ENCODE data around the gene SCFD2.

- TF ChIP-seq CTCF (IDR thresholded peaks at IDR 0.05), result no peak
- no peak for TF ChIP-seq POLR2A (IDR thresholded peaks at IDR 0.05; ENCODE audit: low read length)
- no peak for TF ChIP-seq RNF2 (IDR thresholded peaks at IDR 0.05; ENCODE audit: borderline replicate concordance, low read depth)
- TF ChIP-seq, protein P1, sequence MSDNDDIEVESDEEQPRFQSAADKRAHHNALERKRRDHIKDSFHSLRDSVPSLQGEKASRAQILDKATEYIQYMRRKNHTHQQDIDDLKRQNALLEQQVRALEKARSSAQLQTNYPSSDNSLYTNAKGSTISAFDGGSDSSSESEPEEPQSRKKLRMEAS (IDR thresholded peaks at IDR 0.05), result no peak
- TF ChIP-seq ZFP36 (IDR thresholded peaks at IDR 0.05; ENCODE audit: borderline replicate concordance, partially characterized antibody), result no peak
- TF ChIP-seq RCOR1 (IDR thresholded peaks at IDR 0.05; ENCODE audit: low read depth, low read length), result no peak
- no peak for TF ChIP-seq RFX5 (IDR thresholded peaks at IDR 0.05)
- no peak for TF ChIP-seq CEBPB (IDR thresholded peaks at IDR 0.05)
- TF ChIP-seq TP53 (CRISPR knock-in tag; IDR thresholded peaks at IDR 0.05), result no peak
- no peak for TF ChIP-seq CBX2 (IDR thresholded peaks at IDR 0.05; ENCODE audit: borderline replicate concordance, low read depth)
- TF ChIP-seq, protein P2, sequence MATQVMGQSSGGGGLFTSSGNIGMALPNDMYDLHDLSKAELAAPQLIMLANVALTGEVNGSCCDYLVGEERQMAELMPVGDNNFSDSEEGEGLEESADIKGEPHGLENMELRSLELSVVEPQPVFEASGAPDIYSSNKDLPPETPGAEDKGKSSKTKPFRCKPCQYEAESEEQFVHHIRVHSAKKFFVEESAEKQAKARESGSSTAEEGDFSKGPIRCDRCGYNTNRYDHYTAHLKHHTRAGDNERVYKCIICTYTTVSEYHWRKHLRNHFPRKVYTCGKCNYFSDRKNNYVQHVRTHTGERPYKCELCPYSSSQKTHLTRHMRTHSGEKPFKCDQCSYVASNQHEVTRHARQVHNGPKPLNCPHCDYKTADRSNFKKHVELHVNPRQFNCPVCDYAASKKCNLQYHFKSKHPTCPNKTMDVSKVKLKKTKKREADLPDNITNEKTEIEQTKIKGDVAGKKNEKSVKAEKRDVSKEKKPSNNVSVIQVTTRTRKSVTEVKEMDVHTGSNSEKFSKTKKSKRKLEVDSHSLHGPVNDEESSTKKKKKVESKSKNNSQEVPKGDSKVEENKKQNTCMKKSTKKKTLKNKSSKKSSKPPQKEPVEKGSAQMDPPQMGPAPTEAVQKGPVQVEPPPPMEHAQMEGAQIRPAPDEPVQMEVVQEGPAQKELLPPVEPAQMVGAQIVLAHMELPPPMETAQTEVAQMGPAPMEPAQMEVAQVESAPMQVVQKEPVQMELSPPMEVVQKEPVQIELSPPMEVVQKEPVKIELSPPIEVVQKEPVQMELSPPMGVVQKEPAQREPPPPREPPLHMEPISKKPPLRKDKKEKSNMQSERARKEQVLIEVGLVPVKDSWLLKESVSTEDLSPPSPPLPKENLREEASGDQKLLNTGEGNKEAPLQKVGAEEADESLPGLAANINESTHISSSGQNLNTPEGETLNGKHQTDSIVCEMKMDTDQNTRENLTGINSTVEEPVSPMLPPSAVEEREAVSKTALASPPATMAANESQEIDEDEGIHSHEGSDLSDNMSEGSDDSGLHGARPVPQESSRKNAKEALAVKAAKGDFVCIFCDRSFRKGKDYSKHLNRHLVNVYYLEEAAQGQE (IDR thresholded peaks at IDR 0.05), result no peak
- TF ChIP-seq CHD2 (IDR thresholded peaks at IDR 0.05; ENCODE audit: low read length, partially characterized antibody), result no peak
- TF ChIP-seq, protein P3, sequence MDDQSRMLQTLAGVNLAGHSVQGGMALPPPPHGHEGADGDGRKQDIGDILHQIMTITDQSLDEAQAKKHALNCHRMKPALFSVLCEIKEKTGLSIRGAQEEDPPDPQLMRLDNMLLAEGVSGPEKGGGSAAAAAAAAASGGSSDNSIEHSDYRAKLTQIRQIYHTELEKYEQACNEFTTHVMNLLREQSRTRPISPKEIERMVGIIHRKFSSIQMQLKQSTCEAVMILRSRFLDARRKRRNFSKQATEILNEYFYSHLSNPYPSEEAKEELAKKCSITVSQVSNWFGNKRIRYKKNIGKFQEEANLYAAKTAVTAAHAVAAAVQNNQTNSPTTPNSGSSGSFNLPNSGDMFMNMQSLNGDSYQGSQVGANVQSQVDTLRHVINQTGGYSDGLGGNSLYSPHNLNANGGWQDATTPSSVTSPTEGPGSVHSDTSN (IDR thresholded peaks at IDR 0.05), result no peak
- TF ChIP-seq MAFK (IDR thresholded peaks at IDR 0.05; ENCODE audit: partially characterized antibody), result no peak
Measured at GRCh38 chr4:53098681-53099121, 267.2 kb downstream of the SCFD2 start.
